Measurements from ENCODE around the gene SLC7A6.

SLC7A6 gene

GRCh38 chr16:68348639-68349445 lies 84.5 kb downstream of the SLC7A6 start:
- DNase-seq (ENCODE audit: low read depth), result no peak
- TF ChIP-seq CTCF (IDR thresholded peaks at IDR 0.05; ENCODE audit: insufficient read depth, low read depth, low read length, missing control alignments), result no peak
- no peak overlapping the region for H3K4me3 ChIP-seq (ENCODE audit: low read length)

- no peak for TF ChIP-seq CTCF (IDR thresholded peaks at IDR 0.05; ENCODE audit: insufficient read depth, low read depth, low read length, missing control alignments)
- no peak overlapping the region for H3K4me3 ChIP-seq (ENCODE audit: low read length)
- DNase-seq (ENCODE audit: low read depth), result no peak
Measured at GRCh38 chr16:68349838-68350410, 85.6 kb downstream of the SLC7A6 start.

GRCh38 chr16:68350813-68351350 lies 86.6 kb downstream of the SLC7A6 start:
- TF ChIP-seq CTCF (IDR thresholded peaks at IDR 0.05; ENCODE audit: insufficient read depth, low read depth, low read length, missing control alignments), result no peak
- H3K4me3 ChIP-seq (ENCODE audit: low read length), result no peak overlapping the region
- DNase-seq (ENCODE audit: low read depth), result no peak

Measured in epithelial cell of esophagus (primary cell).